HepG2 (cell line): Measurements from ENCODE around the gene ANKZF1. TPM values are rescaled to one million over a fixed set of nuclear protein-coding genes. Genes with fewer than 3 reads are reported as not detected.

Source experiments
- GATAD2A ChIP-seq: IDR thresholded peaks from 2 replicates; pipeline ENCODE4 v1.6.1; 2016
- GFI1 ChIP-seq: sonication (generic); formaldehyde crosslinking; IDR thresholded peaks from 2 replicates; pipeline ENCODE4 v1.5.0; 2020; ENCODE audit warnings: missing genetic modification reagents, mild to moderate bottlenecking, borderline replicate concordance
- HOMEZ ChIP-seq: IDR thresholded peaks from 2 replicates; pipeline ENCODE4 v1.6.1; 2016; ENCODE audit warnings: low read depth
- HOXD1 ChIP-seq: sonication (generic); formaldehyde crosslinking; IDR thresholded peaks from 2 replicates; pipeline ENCODE4 v1.5.0; 2020; ENCODE audit warnings: missing genetic modification reagents
- KLF16 ChIP-seq, 2 experiments: sonication (generic) in 1 of 2; formaldehyde crosslinking in 1 of 2; IDR thresholded peaks; 2 replicates each; pipeline versions ENCODE4 v1.6.1 to v1.8.0; 2016 to 2023; ENCODE audit warnings: missing genetic modification reagents in 2 of 2, missing compliant biosample characterization in 1 of 2
- MAX ChIP-seq: IDR thresholded peaks from 2 replicates; pipeline ENCODE4 v1.6.1; 2012; ENCODE audit warnings: inconsistent platforms
- MLX ChIP-seq: IDR thresholded peaks from 2 replicates; pipeline ENCODE4 v1.6.1; 2016
- MTA1 ChIP-seq: sonication (generic); formaldehyde crosslinking; IDR thresholded peaks from 2 replicates; pipeline ENCODE4 v1.4.0; 2020; ENCODE audit warnings: missing genetic modification reagents, mild to moderate bottlenecking, borderline replicate concordance
- MTA3 ChIP-seq: sonication (generic); formaldehyde crosslinking; IDR thresholded peaks from 2 replicates; pipeline ENCODE4 v1.4.0; 2020; ENCODE audit warnings: missing genetic modification reagents
- PAWR ChIP-seq: sonication (generic); formaldehyde crosslinking; IDR thresholded peaks from 2 replicates; pipeline ENCODE4 v1.4.0; 2020; ENCODE audit warnings: missing genetic modification reagents, mild to moderate bottlenecking, borderline replicate concordance
- POGZ ChIP-seq: sonication (generic); formaldehyde crosslinking; IDR thresholded peaks from 2 replicates; pipeline ENCODE4 v1.4.0; 2020; ENCODE audit warnings: mild to moderate bottlenecking, missing genetic modification reagents
- PPARG ChIP-seq: conservative IDR thresholded peaks from 2 replicates; pipeline ENCODE4 v1.6.1; 2016; ENCODE audit warnings: missing biosample characterization, missing genetic modification reagents
- RELA ChIP-seq: sonication (generic); formaldehyde crosslinking; IDR thresholded peaks from 2 replicates; pipeline ENCODE4 v1.4.0; 2020; ENCODE audit warnings: missing genetic modification reagents
- SMYD3 ChIP-seq: sonication (generic); formaldehyde crosslinking; IDR thresholded peaks from 2 replicates; pipeline ENCODE4 v1.8.1; 2023; ENCODE audit warnings: mild to moderate bottlenecking, missing genetic modification reagents
- STAT5B ChIP-seq: sonication (generic); formaldehyde crosslinking; IDR thresholded peaks from 2 replicates; pipeline ENCODE4 v1.4.0; 2020; ENCODE audit warnings: missing genetic modification reagents
- TGIF2 ChIP-seq: IDR thresholded peaks from 2 replicates; pipeline ENCODE4 v1.6.1; 2016; ENCODE audit warnings: control low read depth, missing compliant biosample characterization
- YY1 ChIP-seq: IDR thresholded peaks from 2 replicates; pipeline ENCODE4 v1.6.1; 2011; ENCODE audit warnings: low read length, low read depth, moderate library complexity, mild to moderate bottlenecking; ENCODE audit not compliant: insufficient read depth, insufficient replicate concordance
- ZNF10 ChIP-seq: sonication (generic); formaldehyde crosslinking; IDR thresholded peaks from 2 replicates; pipeline ENCODE4 v1.4.0; 2020; ENCODE audit warnings: mild to moderate bottlenecking, low read depth, missing genetic modification reagents, borderline replicate concordance
- ZNF530 ChIP-seq: sonication (generic); formaldehyde crosslinking; IDR thresholded peaks from 2 replicates; pipeline ENCODE4 v1.5.0; 2020; ENCODE audit warnings: low read depth, mild to moderate bottlenecking, missing genetic modification reagents
- ZNF543 ChIP-seq: sonication (generic); formaldehyde crosslinking; IDR thresholded peaks from 2 replicates; pipeline ENCODE4 v1.4.0; 2020; ENCODE audit warnings: mild to moderate bottlenecking, missing genetic modification reagents
- ZNF556 ChIP-seq: sonication (generic); formaldehyde crosslinking; IDR thresholded peaks from 2 replicates; pipeline ENCODE4 v1.4.0; 2020; ENCODE audit warnings: mild to moderate bottlenecking, missing genetic modification reagents, borderline replicate concordance
- ZNF776 ChIP-seq: sonication (generic); formaldehyde crosslinking; IDR thresholded peaks from 2 replicates; pipeline ENCODE4 v1.4.0; 2020; ENCODE audit warnings: mild to moderate bottlenecking, missing genetic modification reagents
- polyA plus RNA-seq, 8 experiments: library from polyadenylated mRNA; depleted of rRNA in 3 of 8; stranded (reverse) in 7 of 8; unstranded in 1 of 8; fragments of >200 nt; fragmentation: Illumina TruSeq in 4 of 8; extraction: Trizol in 4 of 8; gene quantifications; 2 replicates each; pipeline versions ENCODE4 v1.2.1 to v1.2.3, GENCODE V29; 2011 to 2016; ENCODE audit warnings: low read depth in 4 of 8, missing spikeins in 1 of 8, mixed read lengths in 1 of 8; ENCODE audit not compliant: insufficient read depth in 1 of 8
- total RNA-seq, 5 experiments: library from RNA; depleted of rRNA; stranded (reverse); fragments of >200 nt; fragmentation: Illumina TruSeq; extraction: Trizol; gene quantifications; 2 replicates each; pipeline ENCODE4 v1.2.3, GENCODE V29; 2016; ENCODE audit warnings: low read depth in 1 of 5
- TF ChIP-seq, protein P1 (sequence below): sonication (generic); formaldehyde crosslinking; IDR thresholded peaks from 2 replicates; pipeline ENCODE4 v1.4.0; 2020; ENCODE audit warnings: missing genetic modification reagents
- TF ChIP-seq, protein P2 (sequence below): IDR thresholded peaks from 2 replicates; pipeline ENCODE4 v1.6.1; 2018; ENCODE audit warnings: missing genetic modification reagents

ANKZF1 gene
- total and polyA plus RNA-seq, 2 of the 13 experiments (the other 11 are each of a cell fraction or from before 2014, with no cell fraction given) = 25.3 to 128 TPM

- TF ChIP-seq, protein P1, sequence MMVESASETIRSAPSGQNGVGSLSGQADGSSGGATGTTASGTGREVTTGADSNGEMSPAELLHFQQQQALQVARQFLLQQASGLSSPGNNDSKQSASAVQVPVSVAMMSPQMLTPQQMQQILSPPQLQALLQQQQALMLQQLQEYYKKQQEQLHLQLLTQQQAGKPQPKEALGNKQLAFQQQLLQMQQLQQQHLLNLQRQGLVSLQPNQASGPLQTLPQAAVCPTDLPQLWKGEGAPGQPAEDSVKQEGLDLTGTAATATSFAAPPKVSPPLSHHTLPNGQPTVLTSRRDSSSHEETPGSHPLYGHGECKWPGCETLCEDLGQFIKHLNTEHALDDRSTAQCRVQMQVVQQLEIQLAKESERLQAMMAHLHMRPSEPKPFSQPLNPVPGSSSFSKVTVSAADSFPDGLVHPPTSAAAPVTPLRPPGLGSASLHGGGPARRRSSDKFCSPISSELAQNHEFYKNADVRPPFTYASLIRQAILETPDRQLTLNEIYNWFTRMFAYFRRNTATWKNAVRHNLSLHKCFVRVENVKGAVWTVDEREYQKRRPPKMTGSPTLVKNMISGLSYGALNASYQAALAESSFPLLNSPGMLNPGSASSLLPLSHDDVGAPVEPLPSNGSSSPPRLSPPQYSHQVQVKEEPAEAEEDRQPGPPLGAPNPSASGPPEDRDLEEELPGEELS (CRISPR knock-in tag) = peak; percentile 63
- TF ChIP-seq ZNF530 (CRISPR knock-in tag) (no peak), ZNF776 (CRISPR knock-in tag) (peak; percentile 78; the same call in 1 of the 2 replicates), SMYD3 (no peak), TGIF2 (CRISPR knock-in tag) (no peak; the same call in 1 of the 2 replicates), HOMEZ (no peak), MLX (CRISPR knock-in tag) (peak; percentile 76; the same call in 1 of the 2 replicates), PAWR (CRISPR knock-in tag) (no peak), MTA1 (CRISPR knock-in tag) (peak; percentile 66; the same call in 1 of the 2 replicates), RELA (CRISPR knock-in tag) (peak; percentile 89; the same call in 1 of the 2 replicates), HOXD1 (CRISPR knock-in tag) (peak; percentile 71; the same call in 1 of the 2 replicates), MTA3 (no peak), YY1 (peak; percentile 78), ZNF543 (CRISPR knock-in tag) (peak; percentile 69; the same call in 1 of the 2 replicates), STAT5B (CRISPR knock-in tag) (0 out of 2 replicates have a peak, but pooled peaks have one; percentile 25), ZNF10 (CRISPR knock-in tag) (no peak), GATAD2A (peak; percentile 69), KLF16 (CRISPR knock-in tag; IDR thresholded peaks at IDR 0.05) (peak in 1 of 2 experiments; percentile 87; a peak in 2 of 4 replicates), POGZ (CRISPR knock-in tag) (peak; percentile 58), GFI1 (CRISPR knock-in tag) (peak; percentile 53; the same call in 1 of the 2 replicates), MAX (peak; percentile 96), PPARG (CRISPR knock-in tag) (peak; percentile 71; the same call in 1 of the 2 replicates), ZNF556 (peak; percentile 20; the same call in 1 of the 2 replicates)
- TF ChIP-seq, protein P2, sequence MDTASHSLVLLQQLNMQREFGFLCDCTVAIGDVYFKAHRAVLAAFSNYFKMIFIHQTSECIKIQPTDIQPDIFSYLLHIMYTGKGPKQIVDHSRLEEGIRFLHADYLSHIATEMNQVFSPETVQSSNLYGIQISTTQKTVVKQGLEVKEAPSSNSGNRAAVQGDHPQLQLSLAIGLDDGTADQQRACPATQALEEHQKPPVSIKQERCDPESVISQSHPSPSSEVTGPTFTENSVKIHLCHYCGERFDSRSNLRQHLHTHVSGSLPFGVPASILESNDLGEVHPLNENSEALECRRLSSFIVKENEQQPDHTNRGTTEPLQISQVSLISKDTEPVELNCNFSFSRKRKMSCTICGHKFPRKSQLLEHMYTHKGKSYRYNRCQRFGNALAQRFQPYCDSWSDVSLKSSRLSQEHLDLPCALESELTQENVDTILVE = peak; percentile 80; the same call in 1 of the 2 replicates
Observed at GRCh38 chr2:219279151-219279915, 49.7 kb downstream of the ANKZF1 start, which contains the start of gene DNAJB2 (continued).
